Dendritic cell treated with granulocyte-macrophage colony-stimulating factor and Interleukin-4, amounts not matched to agents 40 ng/mL and 50 ng/mL, for 4 days (primary cell): ENCODE measurements around the gene RNASE4.

Experiments used
- H3K27ac Mint-ChIP-seq: one replicate; pipeline ENCODE4 v1.8.0; 2022; ENCODE audit warnings: mild to moderate bottlenecking, mixed read lengths
- H3K27me3 Mint-ChIP-seq: one replicate; pipeline ENCODE4 v1.8.0; 2022; ENCODE audit warnings: mild to moderate bottlenecking, mixed read lengths
- H3K36me3 Mint-ChIP-seq: one replicate; pipeline ENCODE4 v1.8.0; 2022; ENCODE audit warnings: low read depth, mixed read lengths
- H3K4me1 Mint-ChIP-seq: one replicate; pipeline ENCODE4 v1.8.0; 2022; ENCODE audit warnings: low read depth, mixed read lengths
- H3K4me3 Mint-ChIP-seq: one replicate; pipeline ENCODE4 v1.8.0; 2022; ENCODE audit warnings: mild to moderate bottlenecking, moderate library complexity, mixed read lengths
- H3K9me3 Mint-ChIP-seq: one replicate; pipeline ENCODE4 v1.8.0; 2022; ENCODE audit warnings: mixed read lengths
- intact Hi-C: fragments of 100-400 bp; cut with micrococcal nuclease; formaldehyde crosslinking; loops from one replicate; pipeline ENCODE4 v1.15.0; 2022

RNASE4 gene

DNA sequence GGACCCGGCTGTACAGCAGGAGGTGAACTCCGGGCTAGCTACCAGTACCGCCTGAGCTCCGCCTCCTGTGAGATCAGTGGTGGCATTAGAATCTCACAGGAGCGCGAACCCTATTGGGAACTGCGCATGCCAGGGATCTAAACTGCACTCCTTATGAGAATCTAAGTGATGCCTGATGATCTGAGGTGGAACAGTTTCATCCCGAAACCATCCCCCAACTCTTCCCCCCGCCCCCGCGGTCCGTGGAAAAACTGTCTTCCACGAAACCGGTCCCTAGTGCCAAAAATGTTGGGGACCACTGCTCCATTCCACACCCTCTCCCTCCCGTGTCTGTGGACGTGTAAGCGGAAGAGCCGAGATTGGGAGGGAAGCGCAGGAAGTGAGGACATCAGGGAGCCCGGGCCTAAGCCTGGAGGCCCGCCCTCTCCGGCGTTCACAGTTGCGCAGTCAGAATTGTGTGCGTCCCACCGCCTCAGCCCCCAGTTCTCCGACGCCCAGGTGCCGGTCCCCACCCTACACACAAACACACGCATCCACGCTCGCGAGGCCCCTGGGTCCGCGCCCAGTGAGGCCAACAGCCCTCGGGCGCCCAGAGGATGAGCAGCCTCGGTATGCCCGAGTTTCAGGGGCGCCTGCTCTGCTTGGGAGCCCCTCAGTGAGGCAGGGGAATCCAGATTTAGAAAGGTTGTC lies 1.8 kb upstream of the RNASE4 start:
- Mint-ChIP-seq H3K36me3 (no peaks in the 10 kb centered on the region), H3K9me3 (no peaks in the 10 kb centered on the region), H3K4me1 (peaks cover 32% of the 10 kb centered on the region), H3K4me3 (no peak overlapping the region), H3K27me3 (no peaks in the 10 kb centered on the region), H3K27ac (no peak overlapping the region)
- intact Hi-C loops: loop anchor here (2.0 to 5.0 kb wide), 2 partner anchors 70 to 355 kb away; no protein-coding TSS in a partner anchor

DNA sequence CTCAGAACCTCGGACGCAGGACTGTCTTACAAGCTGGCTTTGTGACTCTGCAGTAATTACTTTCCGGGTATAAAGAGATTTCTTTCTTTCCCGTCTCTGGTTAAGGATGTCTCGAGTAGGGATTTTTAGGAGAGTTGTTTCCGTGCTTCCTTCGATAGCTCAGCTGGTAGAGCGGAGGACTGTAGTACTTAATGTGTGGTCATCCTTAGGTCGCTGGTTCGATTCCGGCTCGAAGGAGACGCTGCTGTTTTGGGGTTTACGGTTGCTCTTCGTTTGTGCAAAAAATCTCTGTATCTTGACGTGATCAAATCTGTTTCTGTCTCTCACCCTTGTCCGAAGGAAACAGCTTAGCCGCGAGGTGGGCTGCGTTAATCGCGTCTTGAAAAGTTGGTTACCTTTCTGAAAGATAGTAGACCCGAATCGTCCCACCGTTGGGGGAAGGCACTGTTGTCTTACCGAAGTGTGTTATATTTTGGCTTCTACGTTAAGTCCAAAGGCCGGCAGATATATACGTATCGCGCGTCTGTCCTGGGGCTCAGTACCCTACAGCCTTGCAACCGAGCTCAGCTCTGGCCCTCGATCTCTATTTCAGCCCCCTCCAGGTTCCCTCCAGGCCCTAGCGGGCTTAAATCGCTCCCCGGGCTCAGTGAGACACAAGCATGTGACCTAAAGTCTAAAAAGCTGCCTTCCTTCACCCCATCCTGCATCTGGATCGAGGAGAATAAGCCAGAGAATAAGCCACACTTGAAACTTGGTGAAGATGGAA lies 1.1 kb upstream of the RNASE4 start:
- Mint-ChIP-seq H3K4me1 (peaks cover 32% of the 10 kb centered on the region), H3K4me3 (no peak overlapping the region), H3K9me3 (no peaks in the 10 kb centered on the region), H3K27ac (no peak overlapping the region), H3K36me3 (no peaks in the 10 kb centered on the region), H3K27me3 (no peaks in the 10 kb centered on the region)
- intact Hi-C loops: loop anchor here (2.0 to 5.0 kb wide), 2 partner anchors 71 to 356 kb away; no protein-coding TSS in a partner anchor

DNA sequence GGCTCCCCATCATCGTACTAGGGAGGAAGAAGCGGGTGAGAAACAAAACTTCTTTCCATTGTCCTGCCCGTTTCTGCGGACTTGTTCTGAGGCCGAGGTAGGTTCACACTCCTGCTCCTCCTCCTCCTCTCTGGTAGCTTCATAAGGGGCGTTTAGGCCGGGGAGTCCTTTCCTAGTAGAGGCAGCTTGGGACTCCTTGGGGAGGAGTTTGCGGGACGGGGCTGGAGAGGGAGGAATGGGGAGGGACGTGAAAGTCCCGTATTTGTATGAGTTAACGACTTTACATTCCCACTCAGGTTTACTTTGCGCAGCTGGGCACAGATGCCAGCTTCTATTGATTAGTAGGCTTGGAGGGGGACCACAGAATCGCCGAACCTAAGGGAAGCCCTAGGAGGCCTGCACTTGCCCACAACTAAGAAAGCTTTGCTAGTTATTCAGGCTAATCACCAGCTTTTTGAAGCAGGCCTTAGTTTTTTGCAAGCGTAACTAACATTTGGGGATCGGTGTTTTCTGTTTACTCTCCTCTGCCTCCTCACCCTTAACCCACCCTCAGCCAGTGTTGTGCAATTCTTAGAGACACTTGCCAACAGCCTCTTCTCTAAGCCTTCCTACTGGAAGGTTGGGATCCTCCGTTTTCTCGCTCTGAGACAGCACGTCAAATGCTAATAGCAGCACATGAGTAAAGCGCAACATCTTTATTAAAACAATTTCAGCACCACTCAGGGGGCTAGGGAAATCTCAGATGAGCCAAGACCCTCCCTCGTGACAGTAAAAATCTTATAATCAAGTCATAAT lies 499 bp downstream of the RNASE4 start:
- Mint-ChIP-seq H3K4me3 (no peak overlapping the region), H3K36me3 (no peaks in the 10 kb centered on the region), H3K27me3 (no peaks in the 10 kb centered on the region), H3K9me3 (no peaks in the 10 kb centered on the region), H3K27ac (no peak overlapping the region), H3K4me1 (peaks cover 32% of the 10 kb centered on the region)
- intact Hi-C loops: loop anchor here (2.0 to 5.0 kb wide), 3 partner anchors 273 to 358 kb away; partner anchors contain the start of genes PARP2 and TEP1

DNA sequence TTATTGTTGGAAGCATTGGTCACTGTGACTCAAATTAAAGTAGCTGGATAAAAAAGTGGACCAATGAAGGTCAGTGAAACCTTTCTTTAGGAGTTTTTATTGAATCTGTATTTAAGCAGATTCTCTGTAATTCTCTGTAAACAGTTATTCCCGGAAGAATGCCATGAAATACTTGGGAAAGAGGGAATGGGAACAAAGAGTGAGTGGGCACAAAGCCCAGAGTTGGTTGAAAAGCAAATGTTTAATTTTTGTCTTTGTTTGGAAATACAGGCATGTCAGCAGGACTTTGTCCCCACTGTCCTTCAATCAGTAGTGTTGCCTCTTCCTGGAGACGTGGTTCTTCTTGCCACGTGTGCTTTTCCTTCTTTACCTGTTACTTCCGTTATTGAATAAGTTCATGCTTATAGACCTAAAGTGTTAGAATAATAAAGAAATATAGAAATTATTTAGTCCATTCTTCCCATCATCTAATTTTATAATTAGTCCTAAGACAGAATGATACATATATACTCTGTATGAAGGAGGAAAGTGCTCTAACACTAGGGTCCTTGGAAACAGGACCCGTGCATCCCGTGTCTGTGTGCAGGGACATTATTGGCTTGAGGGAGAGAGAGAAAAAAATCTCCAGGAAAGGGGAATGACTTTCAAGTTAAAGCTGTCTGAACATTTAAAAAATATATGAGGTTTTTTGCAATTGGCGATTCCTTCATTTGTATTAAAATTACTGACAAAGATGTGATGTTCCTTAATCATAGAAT lies 2.2 kb downstream of the RNASE4 start:
- Mint-ChIP-seq H3K36me3 (no peaks in the 10 kb centered on the region), H3K4me1 (peaks cover 31% of the 10 kb centered on the region), H3K27ac (no peak overlapping the region), H3K27me3 (no peaks in the 10 kb centered on the region), H3K4me3 (no peak overlapping the region), H3K9me3 (no peaks in the 10 kb centered on the region)
- intact Hi-C loops: loop anchor here (5.0 kb wide), 1 partner anchor 274 kb away; the partner anchor contains the start of gene TEP1

DNA sequence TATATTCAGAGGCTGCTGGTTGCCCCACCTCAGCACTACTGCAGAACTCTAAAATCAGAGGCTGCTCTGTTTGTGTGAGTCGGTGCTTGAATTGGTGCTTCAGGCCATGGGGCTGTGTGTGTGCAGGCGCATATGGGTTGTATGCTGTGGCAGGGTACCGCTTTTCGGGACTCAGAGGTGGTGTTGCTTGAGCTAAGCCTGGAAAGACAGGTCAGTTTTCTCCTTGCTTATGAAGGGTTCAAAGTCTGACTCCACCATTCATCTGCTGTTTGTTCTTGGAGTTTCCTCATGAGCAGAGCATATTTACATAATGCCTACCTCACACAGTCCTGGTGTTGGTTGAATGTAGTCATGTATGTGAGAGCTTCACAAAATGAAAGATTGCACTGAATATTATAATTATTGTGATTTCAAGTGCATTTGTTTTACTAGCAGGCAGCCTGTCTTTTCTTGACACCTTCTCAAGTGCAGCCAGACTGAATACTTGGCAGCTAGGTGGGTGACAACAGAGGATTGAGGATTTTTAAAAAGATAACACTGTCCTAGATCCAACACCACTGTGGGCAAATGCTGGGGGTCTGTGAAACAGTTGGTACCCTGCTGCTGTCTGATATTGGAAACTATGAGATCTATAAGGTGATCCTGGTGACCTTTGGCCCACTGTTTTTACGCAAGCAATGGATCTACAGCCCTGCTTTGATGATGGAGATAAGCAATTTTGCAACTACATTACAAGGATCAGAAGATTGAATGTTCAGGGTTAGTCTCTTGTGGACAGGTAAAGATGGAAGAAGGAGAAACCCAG lies 3.2 kb downstream of the RNASE4 start:
- Mint-ChIP-seq H3K4me1 (peaks cover 31% of the 10 kb centered on the region), H3K27ac (no peak overlapping the region), H3K27me3 (no peaks in the 10 kb centered on the region), H3K36me3 (peaks cover 2% of the 10 kb centered on the region), H3K9me3 (no peaks in the 10 kb centered on the region), H3K4me3 (no peak overlapping the region)
- intact Hi-C loops: loop anchor here (5.0 kb wide), 1 partner anchor 275 kb away; the partner anchor contains the start of gene TEP1

DNA sequence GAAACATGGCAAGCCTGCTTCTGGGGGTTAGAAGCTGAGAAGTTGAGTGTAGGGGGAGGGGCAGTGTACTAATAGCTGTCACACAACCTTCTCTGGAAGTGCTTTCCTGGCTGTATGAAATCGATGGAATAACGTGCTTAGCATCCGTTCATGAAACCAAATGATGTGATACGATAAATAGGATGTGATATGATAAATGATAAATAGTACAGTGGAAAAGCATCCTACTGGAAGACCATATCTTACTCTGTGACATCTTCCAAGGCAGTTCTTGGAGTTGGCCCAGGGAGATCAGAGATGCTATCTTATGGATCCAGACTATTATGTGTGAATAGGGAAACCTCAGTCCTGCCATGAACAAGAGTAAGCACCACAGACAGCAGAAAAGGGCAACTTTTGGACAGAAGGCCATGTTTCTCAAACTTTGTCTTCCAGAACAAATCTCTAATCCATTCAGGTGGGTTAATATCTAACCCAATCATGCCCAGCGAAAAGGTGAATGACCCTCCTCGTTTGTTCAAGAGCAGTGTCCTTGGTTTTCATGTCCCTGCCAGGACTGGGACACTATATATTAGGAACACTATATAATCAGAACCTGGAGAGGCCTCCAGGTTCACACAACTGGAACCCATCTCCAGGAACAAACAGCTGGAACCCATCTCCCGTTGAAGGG lies 3.9 kb downstream of the RNASE4 start, which contains the start of gene ANG:
Gene ANG (plus strand): TSS at position 598 of the 673 bp plus-strand sequence. CDS start 4,801 bp downstream, outside the sequence.
- intact Hi-C loops: loop anchor here (5.0 kb wide), 1 partner anchor 276 kb away; the partner anchor contains the start of gene TEP1
- no peak within 1 kb of the TSS for H3K27ac Mint-ChIP-seq
- peaks cover 31% of the 10 kb centered on the region for H3K4me1 Mint-ChIP-seq
- peaks cover 9% of the 10 kb centered on the region for H3K36me3 Mint-ChIP-seq
- no peak within 1 kb of the TSS for H3K4me3 Mint-ChIP-seq
- no peaks in the 10 kb centered on the region for H3K9me3 Mint-ChIP-seq
- H3K27me3 Mint-ChIP-seq: no peaks in the 10 kb centered on the region

DNA sequence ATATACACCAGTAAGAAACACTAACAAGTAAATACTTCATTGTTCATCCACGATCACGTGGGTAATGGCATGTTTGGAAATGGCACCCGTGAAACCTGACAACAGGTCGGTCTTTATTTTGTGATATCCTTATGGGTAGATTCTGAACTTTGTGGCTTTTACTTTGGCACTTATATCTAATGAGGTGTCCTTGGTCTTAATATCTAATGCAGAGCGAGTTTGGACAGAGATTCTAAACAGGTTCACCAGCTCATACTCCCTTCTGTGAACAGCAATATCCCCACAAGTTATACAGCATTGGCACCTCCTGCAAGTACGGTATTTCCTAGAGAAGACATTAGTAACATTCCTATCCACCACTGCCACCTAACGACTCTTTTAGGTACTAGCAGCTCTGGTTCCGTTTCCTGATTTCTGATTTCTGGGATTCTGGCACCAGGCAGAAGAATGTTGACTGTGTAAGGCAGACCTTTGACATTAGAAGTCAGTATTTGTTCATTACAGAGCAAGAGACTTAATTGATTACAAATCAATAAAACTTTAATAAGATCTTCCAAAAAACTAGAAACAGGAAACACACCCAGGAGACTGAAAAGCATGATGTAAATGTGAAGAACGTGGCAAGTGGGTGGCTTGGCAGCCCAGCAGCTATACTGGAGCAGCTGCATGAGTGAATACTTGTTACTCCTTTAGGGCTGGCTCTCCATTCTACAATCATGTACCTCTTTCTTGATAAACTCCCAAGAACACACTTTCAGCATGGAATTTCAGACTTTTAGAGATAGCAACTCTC lies 6.7 kb downstream of the RNASE4 start:
- intact Hi-C loops: loop anchor here (1.0 to 2.0 kb wide), 2 partner anchors 28 to 81 kb away; no protein-coding TSS in a partner anchor
- Mint-ChIP-seq H3K36me3 (peaks cover 17% of the 10 kb centered on the region), H3K27me3 (no peaks in the 10 kb centered on the region), H3K27ac (no peak overlapping the region), H3K4me1 (peaks cover 14% of the 10 kb centered on the region), H3K9me3 (no peaks in the 10 kb centered on the region), H3K4me3 (no peak overlapping the region)

DNA sequence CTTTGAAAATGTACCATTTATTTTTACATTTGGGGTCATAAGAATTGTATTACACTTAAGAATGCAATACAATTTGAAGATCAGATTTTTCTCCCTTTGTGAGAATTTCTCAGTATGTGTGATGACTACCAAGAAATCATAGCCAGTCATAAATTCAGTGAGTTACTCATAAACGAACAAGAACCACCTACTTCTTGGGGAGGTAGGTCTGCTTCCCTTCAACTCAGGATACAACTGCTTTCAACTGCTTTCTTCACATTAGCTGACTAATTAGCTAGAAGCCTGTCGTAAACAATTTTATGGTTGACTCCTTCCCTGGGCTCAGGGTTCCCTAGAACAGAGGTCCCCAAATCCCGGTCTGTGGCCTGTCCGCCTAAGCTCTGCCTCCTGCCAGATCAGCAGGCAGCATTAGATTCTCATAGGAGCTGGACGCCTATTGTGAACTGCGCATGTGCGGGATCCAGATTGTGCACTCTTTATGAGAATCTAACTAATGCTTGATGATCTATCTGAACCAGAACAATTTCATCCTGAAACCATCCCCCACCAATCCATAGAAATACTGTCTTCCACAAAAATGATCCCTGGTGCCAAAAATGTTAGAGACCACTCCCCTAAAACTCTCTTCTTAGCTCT lies 7.9 kb downstream of the RNASE4 start:
- Mint-ChIP-seq H3K4me3 (no peak overlapping the region), H3K9me3 (no peaks in the 10 kb centered on the region), H3K36me3 (peaks cover 17% of the 10 kb centered on the region), H3K27ac (no peak overlapping the region), H3K4me1 (peaks cover 13% of the 10 kb centered on the region), H3K27me3 (no peaks in the 10 kb centered on the region)
- intact Hi-C loops: no loop called here

DNA sequence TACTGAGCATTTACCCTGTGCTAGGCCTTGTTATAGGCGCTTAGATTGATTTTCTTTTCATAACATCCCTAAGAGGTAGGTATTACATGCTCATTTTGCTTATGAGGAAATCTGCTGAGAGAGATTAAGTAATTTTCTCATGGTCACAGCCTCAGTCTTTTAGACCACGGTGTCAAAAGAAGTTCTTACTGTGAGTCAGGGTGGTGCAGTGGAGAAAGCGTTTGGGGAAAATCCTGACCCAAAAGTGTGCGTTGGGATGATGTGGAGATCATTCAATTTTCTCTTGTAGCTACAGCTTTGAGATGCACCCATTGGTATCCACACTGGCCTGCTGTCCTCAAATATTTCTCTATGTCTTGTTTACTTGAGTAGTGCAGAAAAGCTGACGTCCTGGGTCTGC lies 12.4 kb downstream of the RNASE4 start:
- Mint-ChIP-seq H3K9me3 (no peaks in the 10 kb centered on the region), H3K4me1 (peaks cover 23% of the 10 kb centered on the region), H3K27ac (no peak overlapping the region), H3K27me3 (no peaks in the 10 kb centered on the region), H3K36me3 (peaks cover 17% of the 10 kb centered on the region), H3K4me3 (no peak overlapping the region)
- intact Hi-C loops: loop anchor here (1.0 to 5.0 kb wide), 5 partner anchors 36 to 276 kb away; partner anchors contain the start of genes EDDM3A and RNASE6

DNA sequence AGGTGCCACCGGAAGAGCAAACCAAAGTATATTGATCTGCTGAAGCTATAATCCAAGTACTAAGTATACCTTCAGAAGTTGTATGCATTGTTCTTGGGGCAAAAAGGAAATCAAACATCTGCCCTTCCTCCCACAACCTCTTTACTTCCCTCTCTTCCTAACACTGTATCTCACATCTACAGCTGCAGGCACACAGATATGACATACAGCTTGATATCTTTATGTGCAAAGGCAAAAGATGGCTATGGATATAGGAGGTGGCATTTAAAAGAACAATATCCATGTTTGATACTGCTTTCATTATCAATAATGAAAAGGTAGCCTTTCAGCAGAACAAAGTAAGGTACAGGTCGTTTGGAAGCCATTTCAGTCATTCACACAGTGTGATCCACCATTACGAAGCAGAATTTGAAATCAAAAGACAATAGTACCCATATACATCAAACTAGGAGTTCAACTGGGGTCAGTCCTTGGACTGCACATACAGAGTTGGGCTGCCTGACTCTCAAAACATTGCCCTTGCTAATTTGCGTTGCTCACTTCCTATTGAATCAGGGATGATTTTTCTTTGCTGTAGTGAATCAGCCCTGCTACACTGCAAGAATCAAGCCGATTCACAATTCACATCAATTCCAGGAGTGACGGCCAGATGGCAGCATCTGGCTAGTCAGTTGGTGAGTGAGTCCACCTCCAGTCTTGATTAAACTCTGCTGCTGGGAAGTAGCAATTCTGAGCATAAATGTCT lies 13.1 kb downstream of the RNASE4 start:
- Mint-ChIP-seq H3K9me3 (no peaks in the 10 kb centered on the region), H3K27me3 (no peaks in the 10 kb centered on the region), H3K27ac (no peak overlapping the region), H3K4me1 (peaks cover 23% of the 10 kb centered on the region), H3K36me3 (peaks cover 16% of the 10 kb centered on the region), H3K4me3 (no peak overlapping the region)
- intact Hi-C loops: loop anchor here (1.0 to 5.0 kb wide), 5 partner anchors 35 to 275 kb away; partner anchors contain the start of genes EDDM3A and RNASE6

DNA sequence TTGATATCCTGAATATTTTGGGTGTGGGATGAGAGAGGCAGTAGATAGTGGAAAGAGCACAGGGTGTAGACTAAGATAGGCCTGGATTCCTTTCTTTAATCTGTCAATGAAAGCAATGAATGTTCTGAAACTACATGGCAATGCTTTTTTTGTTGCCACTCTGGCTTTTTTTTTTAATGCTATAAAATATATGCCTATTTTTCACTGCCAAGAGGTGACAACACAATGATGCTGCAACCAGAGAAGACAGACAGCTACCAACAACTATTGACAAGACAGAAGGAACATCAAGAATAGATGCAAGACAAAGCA lies 13.6 kb downstream of the RNASE4 start:
- H3K9me3 Mint-ChIP-seq: no peaks in the 10 kb centered on the region
- intact Hi-C loops: loop anchor here (5.0 kb wide), 4 partner anchors 34 to 274 kb away; partner anchors contain the start of genes EDDM3A and RNASE6
- peaks cover 23% of the 10 kb centered on the region for H3K4me1 Mint-ChIP-seq
- H3K27ac Mint-ChIP-seq: no peak overlapping the region
- H3K36me3 Mint-ChIP-seq: peaks cover 11% of the 10 kb centered on the region
- no peak overlapping the region for H3K4me3 Mint-ChIP-seq
- H3K27me3 Mint-ChIP-seq: no peaks in the 10 kb centered on the region
